Mesendoderm (in vitro differentiated cells): Measurements from ENCODE around the gene CDC6.

ENCODE experiments used
- DNase-seq: peaks from one replicate; pipeline ENCODE4 v3.0.0; 2013
- H2AK5ac ChIP-seq: 2 replicates; pipeline ENCODE4 v1.6.1; 2013; ENCODE audit warnings: low read length, inconsistent platforms
- H2BK120ac ChIP-seq: 2 replicates; pipeline ENCODE4 v1.6.1; 2013; ENCODE audit warnings: low read depth, mild to moderate bottlenecking, low read length, moderate library complexity, mixed read lengths
- H2BK15ac ChIP-seq: replicated peaks from 2 replicates; pipeline ENCODE4 v1.6.1; 2013; ENCODE audit warnings: low read depth, mild to moderate bottlenecking, moderate library complexity
- H2BK5ac ChIP-seq: 2 replicates; pipeline ENCODE4 v1.6.1; 2013; ENCODE audit warnings: low read length, inconsistent platforms
- H3K18ac ChIP-seq: 2 replicates; pipeline ENCODE4 v1.6.1; 2013; ENCODE audit warnings: mild to moderate bottlenecking, low read length, mixed read lengths
- H3K23ac ChIP-seq: one replicate; pipeline ENCODE4 v1.6.1; 2013; ENCODE audit warnings: low read length
- H3K27ac ChIP-seq: 2 replicates; pipeline ENCODE4 v1.5.1; 2013; ENCODE audit warnings: low read depth, mild to moderate bottlenecking, inconsistent platforms, low read length, moderate library complexity
- H3K27me3 ChIP-seq: 2 replicates; pipeline ENCODE4 v1.6.1; 2013; ENCODE audit warnings: low read length, control low read depth, mild to moderate bottlenecking, inconsistent platforms; ENCODE audit not compliant: insufficient read depth, poor library complexity
- H3K36me3 ChIP-seq: 2 replicates; pipeline ENCODE4 v1.6.1; 2013; ENCODE audit warnings: low read length, inconsistent platforms; ENCODE audit not compliant: control insufficient read depth, insufficient read depth
- H3K4ac ChIP-seq: one replicate; pipeline ENCODE4 v1.6.1; 2013; ENCODE audit warnings: low read depth, mild to moderate bottlenecking, low read length, moderate library complexity
- H3K4me1 ChIP-seq: 2 replicates; pipeline ENCODE4 v1.6.1; 2013; ENCODE audit warnings: low read depth, low read length, inconsistent platforms; ENCODE audit not compliant: control insufficient read depth
- H3K4me2 ChIP-seq: 2 replicates; pipeline ENCODE4 v1.6.1; 2013; ENCODE audit warnings: low read length
- H3K4me3 ChIP-seq: 2 replicates; pipeline ENCODE4 v1.5.1; 2013; ENCODE audit warnings: mild to moderate bottlenecking, low read length
- H3K56ac ChIP-seq: one replicate; pipeline ENCODE4 v1.6.1; 2013; ENCODE audit warnings: low read length
- H3K79me1 ChIP-seq: 2 replicates; pipeline ENCODE4 v1.6.1; 2013; ENCODE audit warnings: low read length, inconsistent platforms
- H3K79me2 ChIP-seq: 2 replicates; pipeline ENCODE4 v1.6.1; 2013; ENCODE audit warnings: mild to moderate bottlenecking, low read length; ENCODE audit not compliant: control insufficient read depth, insufficient read depth
- H3K9ac ChIP-seq: 2 replicates; pipeline ENCODE4 v1.6.1; 2013; ENCODE audit warnings: low read length, inconsistent platforms
- H4K5ac ChIP-seq: one replicate; pipeline ENCODE4 v1.6.1; 2013; ENCODE audit warnings: low read length
- H4K8ac ChIP-seq: one replicate; pipeline ENCODE4 v1.6.1; 2013; ENCODE audit warnings: low read depth, mild to moderate bottlenecking, control low read depth, low read length, moderate library complexity
- WGBS: extraction: QIAGEN DNeasy Blood & Tissue Kit; methylation state at CpG from one replicate; pipeline ENCODE4 v1.1.7; 2013; ENCODE audit warnings: low lambda C conversion rate, missing lambda C conversion rate; ENCODE audit not compliant: insufficient coverage; ENCODE audit errors: extremely low coverage; 5-methylcytosine and 5-hydroxymethylcytosine counted together

The CDC6 gene

DNA sequence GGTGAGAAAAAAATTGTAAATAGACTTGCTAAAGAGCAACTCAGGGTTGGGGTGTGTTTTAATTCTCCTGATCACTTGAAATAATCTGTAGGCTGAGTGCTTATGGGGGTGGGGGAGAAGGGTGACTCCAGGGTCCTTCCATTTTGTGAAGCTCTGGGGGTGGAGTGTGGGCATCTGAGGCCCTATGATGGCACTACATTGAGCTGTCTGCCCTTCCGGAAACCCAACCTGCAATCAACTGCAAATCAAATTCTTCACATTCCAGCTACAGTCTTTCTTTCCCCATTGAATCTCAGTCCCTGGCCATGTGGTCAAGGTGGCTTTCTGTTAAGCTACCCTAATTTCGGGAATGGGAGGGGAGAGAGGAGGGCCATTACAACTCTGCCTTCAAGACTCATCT is 6.0 kb upstream of the CDC6 start:
- Histone ChIP-seq H3K56ac (no peak overlapping the region), H3K4me1 (peaks cover 5% of the 10 kb centered on the region), H2BK120ac (no peak overlapping the region), H3K4me2 (no peak overlapping the region), H3K23ac (no peak overlapping the region), H3K36me3 (peaks cover 3% of the 10 kb centered on the region), H4K5ac (no peak overlapping the region), H2AK5ac (no peak overlapping the region), H2BK15ac (no peak overlapping the region), H3K4me3 (no peak overlapping the region), H4K8ac (no peak overlapping the region), H3K79me2 (no peaks in the 10 kb centered on the region), H3K18ac (no peak overlapping the region), H3K4ac (no peak overlapping the region), H3K79me1 (no peaks in the 10 kb centered on the region), H2BK5ac (no peak overlapping the region), H3K27me3 (no peaks in the 10 kb centered on the region), H3K9ac (no peak overlapping the region), H3K27ac (no peak overlapping the region)
- WGBS: no CpG with 5 or more reads among the region's 2 CpGs
- peak; percentile 91 for DNase-seq

DNA sequence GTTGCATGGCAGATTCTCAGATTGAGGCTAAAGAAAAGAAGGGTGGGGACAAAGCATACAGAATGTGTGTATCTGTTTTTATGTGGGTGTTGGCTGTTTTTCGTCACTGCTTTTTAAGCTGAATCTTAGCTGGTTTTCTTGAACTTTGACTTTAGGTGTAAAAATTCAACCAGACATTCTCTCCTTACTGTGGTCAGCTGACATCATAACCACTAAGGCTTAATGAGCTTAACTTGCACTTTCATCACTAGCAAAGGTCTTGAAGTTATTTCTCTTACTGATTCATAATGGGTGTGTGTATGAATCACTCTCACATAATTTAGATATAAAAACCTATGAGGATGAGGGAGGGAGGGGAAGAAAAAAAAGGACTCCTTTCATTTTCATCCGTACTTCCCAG is 4.0 kb upstream of the CDC6 start:
- H3K4me2 ChIP-seq: no peak overlapping the region
- no peak overlapping the region for H3K56ac ChIP-seq
- H2BK5ac ChIP-seq: no peak overlapping the region
- H3K36me3 ChIP-seq: no peaks in the 10 kb centered on the region
- H4K8ac ChIP-seq: no peak overlapping the region
- no peak overlapping the region for H3K18ac ChIP-seq
- no peak overlapping the region for H3K23ac ChIP-seq
- no peak overlapping the region for H3K4ac ChIP-seq
- peaks cover 7% of the 10 kb centered on the region for H3K4me1 ChIP-seq
- H3K9ac ChIP-seq: no peak overlapping the region
- H2BK15ac ChIP-seq: no peak overlapping the region
- H2AK5ac ChIP-seq: no peak overlapping the region
- H2BK120ac ChIP-seq: no peak overlapping the region
- no CpG with 5 or more reads among the region's 2 CpGs for WGBS
- no peak overlapping the region for H3K4me3 ChIP-seq
- peaks cover 4% of the 10 kb centered on the region for H3K79me2 ChIP-seq
- no peak for DNase-seq
- H3K27me3 ChIP-seq: no peaks in the 10 kb centered on the region
- H4K5ac ChIP-seq: no peak overlapping the region
- no peak overlapping the region for H3K27ac ChIP-seq
- H3K79me1 ChIP-seq: peaks cover 2% of the 10 kb centered on the region

DNA sequence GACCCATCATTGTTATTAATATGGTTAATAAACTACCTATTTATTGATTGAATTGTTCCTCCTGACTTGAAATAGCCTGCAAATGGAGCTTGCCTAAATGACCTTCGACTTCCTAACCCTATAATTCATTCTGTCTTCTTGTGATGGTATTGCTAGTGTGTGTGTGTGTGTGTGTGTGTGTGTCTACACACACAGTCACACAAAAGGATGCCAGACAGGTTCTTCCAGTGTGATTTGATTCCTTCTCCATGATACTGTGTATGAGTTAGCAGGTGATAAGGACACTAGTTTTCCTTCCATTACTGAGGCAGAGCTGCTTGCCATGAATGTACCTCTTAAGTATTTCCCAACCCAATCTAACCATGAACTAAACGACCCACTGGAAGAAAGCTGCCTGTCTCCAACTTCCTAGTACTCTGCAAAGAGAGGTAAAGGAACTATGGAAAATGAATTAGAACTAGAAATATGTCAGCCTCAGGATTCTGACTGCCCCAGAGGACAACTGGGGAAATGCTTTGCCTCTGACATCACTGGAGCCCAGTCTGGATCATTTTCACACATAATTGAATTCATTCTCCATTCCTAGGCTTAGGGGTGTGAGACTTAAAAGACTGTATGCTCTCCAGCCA is 3.5 kb upstream of the CDC6 start:
- Histone ChIP-seq H2BK15ac (no peak overlapping the region), H3K27ac (no peak overlapping the region), H3K36me3 (no peaks in the 10 kb centered on the region), H2BK5ac (no peak overlapping the region), H3K56ac (no peak overlapping the region), H4K5ac (no peak overlapping the region), H3K79me1 (peaks cover 4% of the 10 kb centered on the region), H3K27me3 (no peaks in the 10 kb centered on the region), H3K4me3 (no peak overlapping the region), H2AK5ac (no peak overlapping the region), H3K23ac (no peak overlapping the region), H3K9ac (no peak overlapping the region), H3K79me2 (peaks cover 10% of the 10 kb centered on the region), H3K4me1 (peaks cover 7% of the 10 kb centered on the region), H3K18ac (no peak overlapping the region), H3K4me2 (no peak overlapping the region), H4K8ac (no peak overlapping the region), H2BK120ac (no peak overlapping the region), H3K4ac (no peak overlapping the region)
- DNase-seq: peak; percentile 56
- WGBS: no CpG with 5 or more reads among the region's 2 CpGs

DNA sequence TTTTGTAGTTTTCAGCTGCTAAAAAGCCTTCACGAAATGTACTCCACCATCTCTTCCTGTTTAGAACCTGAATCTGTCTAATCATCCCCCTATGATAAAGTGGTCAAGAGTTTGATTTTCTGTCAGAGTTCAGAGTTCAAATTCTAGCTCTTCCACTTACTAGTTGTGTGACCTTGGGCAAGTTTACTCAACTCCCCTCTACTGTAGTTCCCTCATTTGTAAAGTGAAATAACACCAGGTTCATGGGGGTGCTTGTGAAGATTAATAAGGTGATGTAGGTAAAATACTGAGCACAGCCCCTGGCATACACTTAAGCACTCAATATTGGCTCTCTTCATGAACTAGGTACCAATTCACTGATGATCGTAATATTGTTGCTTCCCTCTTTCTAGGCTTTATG is 1.2 kb upstream of the CDC6 start:
- H3K27ac ChIP-seq: no peak overlapping the region
- peaks cover 5% of the 10 kb centered on the region for H3K4me1 ChIP-seq
- H4K5ac ChIP-seq: no peak overlapping the region
- no peaks in the 10 kb centered on the region for H3K27me3 ChIP-seq
- H3K36me3 ChIP-seq: peaks cover 3% of the 10 kb centered on the region
- H2BK15ac ChIP-seq: no peak overlapping the region
- no CpG with 5 or more reads among the region's 2 CpGs for WGBS
- H2BK5ac ChIP-seq: no peak overlapping the region
- no peak overlapping the region for H2AK5ac ChIP-seq
- no peak overlapping the region for H4K8ac ChIP-seq
- no peak overlapping the region for H3K4me3 ChIP-seq
- H3K18ac ChIP-seq: no peak overlapping the region
- H3K23ac ChIP-seq: no peak overlapping the region
- peaks cover 9% of the 10 kb centered on the region for H3K79me1 ChIP-seq
- no peak overlapping the region for H3K56ac ChIP-seq
- H3K4me2 ChIP-seq: no peak overlapping the region
- peaks cover 23% of the 10 kb centered on the region for H3K79me2 ChIP-seq
- H2BK120ac ChIP-seq: no peak overlapping the region
- no peak overlapping the region for H3K4ac ChIP-seq
- DNase-seq: no peak
- H3K9ac ChIP-seq: no peak overlapping the region

DNA sequence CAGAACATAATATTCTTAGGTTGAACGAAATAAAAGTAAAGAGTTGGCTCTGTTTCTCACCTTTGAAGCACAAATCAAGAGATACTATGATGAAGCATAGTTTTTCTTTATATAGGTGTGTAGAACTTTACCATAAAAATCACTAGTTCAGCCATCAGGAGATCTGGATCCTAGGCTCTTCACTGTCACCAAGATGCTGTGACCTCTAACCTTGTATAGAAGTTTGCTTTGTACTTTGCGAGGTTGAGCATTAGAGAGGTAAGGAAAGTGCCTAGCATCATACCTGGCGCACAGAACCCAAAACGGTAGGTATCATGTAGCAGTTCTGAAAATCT is 553 bp upstream of the CDC6 start:
- no peak overlapping the region for H2BK120ac ChIP-seq
- no peak overlapping the region for H3K27ac ChIP-seq
- H3K27me3 ChIP-seq: no peaks in the 10 kb centered on the region
- no peak overlapping the region for H3K23ac ChIP-seq
- peaks cover 2% of the 10 kb centered on the region for H3K4me1 ChIP-seq
- H4K5ac ChIP-seq: no peak overlapping the region
- no peak overlapping the region for H4K8ac ChIP-seq
- peak overlapping the region; percentile 15 for H3K9ac ChIP-seq
- H2BK15ac ChIP-seq: no peak overlapping the region
- no peak overlapping the region for H3K4me3 ChIP-seq
- H2BK5ac ChIP-seq: no peak overlapping the region
- no peak overlapping the region for H3K18ac ChIP-seq
- H3K4ac ChIP-seq: no peak overlapping the region
- peaks cover 9% of the 10 kb centered on the region for H3K79me1 ChIP-seq
- peaks cover 23% of the 10 kb centered on the region for H3K79me2 ChIP-seq
- WGBS: no CpG with 5 or more reads among the region's 4 CpGs
- peak overlapping the region; percentile 2 for H3K4me2 ChIP-seq
- peaks cover 3% of the 10 kb centered on the region for H3K36me3 ChIP-seq
- no peak overlapping the region for H2AK5ac ChIP-seq
- H3K56ac ChIP-seq: peak overlapping the region; percentile 2
- no peak for DNase-seq

GRCh38 chr17:40290629-40291280 is 3.1 kb downstream of the CDC6 start:
- no peak overlapping the region for H2BK120ac ChIP-seq
- peaks cover 7% of the 10 kb centered on the region for H3K36me3 ChIP-seq
- H3K4me2 ChIP-seq: no peak overlapping the region
- no peak overlapping the region for H4K8ac ChIP-seq
- peaks cover 23% of the 10 kb centered on the region for H3K79me2 ChIP-seq
- H3K4me1 ChIP-seq: peaks cover 2% of the 10 kb centered on the region
- H3K4ac ChIP-seq: no peak overlapping the region
- no CpG with 5 or more reads among the region's 4 CpGs for WGBS
- no peak overlapping the region for H2BK15ac ChIP-seq
- H3K9ac ChIP-seq: no peak overlapping the region
- DNase-seq: peak; percentile 79
- H2AK5ac ChIP-seq: no peak overlapping the region
- no peak overlapping the region for H3K18ac ChIP-seq
- no peak overlapping the region for H4K5ac ChIP-seq
- H3K27me3 ChIP-seq: no peaks in the 10 kb centered on the region
- no peak overlapping the region for H3K23ac ChIP-seq
- H3K27ac ChIP-seq: no peak overlapping the region
- H3K79me1 ChIP-seq: peaks cover 12% of the 10 kb centered on the region
- H3K4me3 ChIP-seq: no peak overlapping the region
- no peak overlapping the region for H3K56ac ChIP-seq
- H2BK5ac ChIP-seq: no peak overlapping the region
